PC-3 (cell line): Measurements from ENCODE around the gene APBA1. TPM values are rescaled to one million over a fixed set of nuclear protein-coding genes. Genes with fewer than 3 reads are reported as not detected.
A peak's percentile ranks its signal among the peaks of the same experiment; 100 is the strongest.

Experiments used
- ATAC-seq: fragments of 200-7000 bp; cut with Tn5 transposase; 2 replicates; pipeline ENCODE4 v1.9.1; 2020; ENCODE audit warnings: mild to moderate bottlenecking, moderate library complexity
- BruUV-seq: library from RNA; stranded (reverse); fragments of 400-500 nt; replicated peaks from 2 replicates; lab custom pipeline; 2021; lab: Mats Ljungman, UMichigan
- CTCF ChIA-PET: fragments of 300-600 bp; sonication (Branson Sonifier 250); formaldehyde crosslinking; loops from one replicate; lab custom pipeline; 2022; ENCODE audit warnings: antibody characterized with exemption; lab: Charles Lee
- POLR2A ChIA-PET: fragments of 300-600 bp; sonication (Branson Sonifier 250); formaldehyde crosslinking; loops from one replicate; lab custom pipeline; 2022; ENCODE audit warnings: antibody characterized with exemption; ENCODE audit not compliant: unreplicated experiment; lab: Charles Lee
- DNase-seq: peaks from one replicate; pipeline ENCODE4 v3.0.0-alpha.2; 2015
- H2AFZ ChIP-seq: fragments of 300-600 bp; sonication (generic); 2 replicates; pipeline ENCODE4 v1.6.0; 2016; ENCODE audit warnings: antibody characterized with exemption, low read length
- H3F3A ChIP-seq: fragments of 300-600 bp; sonication (generic); one replicate; pipeline ENCODE4 v1.6.0; 2017; ENCODE audit warnings: antibody characterized with exemption, low read length, control low read depth, mild to moderate bottlenecking; ENCODE audit not compliant: unreplicated experiment
- H3K27ac ChIP-seq: fragments of 300-600 bp; sonication (generic); 2 replicates; pipeline ENCODE4 v1.5.1; 2016; ENCODE audit warnings: mild to moderate bottlenecking, low read length
- H3K27me3 ChIP-seq: fragments of 300-600 bp; sonication (generic); 2 replicates; pipeline ENCODE4 v1.6.1; 2016; ENCODE audit warnings: low read length, mixed read lengths
- H3K36me3 ChIP-seq: fragments of 300-600 bp; sonication (generic); 2 replicates; pipeline ENCODE4 v1.6.1; 2016; ENCODE audit warnings: low read depth, mixed run types, low read length, mixed read lengths
- H3K4me1 ChIP-seq: fragments of 300-600 bp; sonication (generic); 2 replicates; pipeline ENCODE4 v1.5.1; 2016; ENCODE audit warnings: low read length; ENCODE audit not compliant: insufficient read depth
- H3K4me2 ChIP-seq: fragments of 300-600 bp; sonication (generic); 2 replicates; pipeline ENCODE4 v1.6.0; 2016; ENCODE audit warnings: low read length
- H3K4me3 ChIP-seq: fragments of 300-600 bp; sonication (generic); 2 replicates; pipeline ENCODE4 v1.5.1; 2016; ENCODE audit warnings: mild to moderate bottlenecking, low read length, mixed read lengths
- H3K79me2 ChIP-seq: fragments of 300-600 bp; sonication (generic); 2 replicates; pipeline ENCODE4 v1.6.1; 2017; ENCODE audit warnings: low read length, mixed read lengths
- H3K9ac ChIP-seq: fragments of 300-600 bp; sonication (generic); 2 replicates; pipeline ENCODE4 v1.6.0; 2016; ENCODE audit warnings: mild to moderate bottlenecking, low read length
- H3K9me2 ChIP-seq: fragments of 300-600 bp; sonication (generic); replicated peaks from 2 replicates; pipeline ENCODE4 v1.6.1; 2016; ENCODE audit warnings: mixed run types, low read length, mixed read lengths
- H3K9me3 ChIP-seq: fragments of 300-600 bp; sonication (generic); 2 replicates; pipeline ENCODE4 v1.6.1; 2016; ENCODE audit warnings: low read length, mixed read lengths
- H4K20me1 ChIP-seq: fragments of 300-600 bp; sonication (generic); 2 replicates; pipeline ENCODE4 v1.6.1; 2016; ENCODE audit warnings: low read length, mixed read lengths
- EZH2 ChIP-seq: fragments of 300-600 bp; sonication (generic); IDR thresholded peaks from one replicate; pipeline ENCODE4 v1.6.1; 2017; ENCODE audit warnings: antibody characterized with exemption, mild to moderate bottlenecking, low read length; ENCODE audit not compliant: unreplicated experiment
- EZH2phosphoT487 ChIP-seq: fragments of 300-600 bp; sonication (generic); IDR thresholded peaks from 2 replicates; pipeline ENCODE4 v1.6.1; 2018; ENCODE audit warnings: mild to moderate bottlenecking, antibody characterized with exemption, low read length, borderline replicate concordance
- intact Hi-C: fragments of 100-400 bp; cut with micrococcal nuclease; formaldehyde crosslinking; loops from 2 replicates; pipeline ENCODE4 v1.9.0; 2023
- total RNA-seq: library from RNA; depleted of rRNA; stranded (reverse); fragments of >200 nt; gene quantifications from 2 replicates; pipeline ENCODE4 v1.2.3, GENCODE V29; 2014
- TF ChIP-seq, protein P1 (sequence below): fragments of 300-600 bp; sonication (generic); conservative IDR thresholded peaks from 2 replicates; pipeline ENCODE4 v1.5.1; 2017; ENCODE audit warnings: antibody characterized with exemption, low read depth, mild to moderate bottlenecking, low read length

The APBA1 gene
- total RNA-seq, 1 experiment from 2014 or later = 0.07 TPM

- intact Hi-C loops = no loop called here
- no peaks in the 10 kb centered on the region for H3K9me3 ChIP-seq
- H3K4me2 ChIP-seq = peak overlapping the region; percentile 22; the same call in 1 of the 2 replicates
- no peaks in the 10 kb centered on the region for H3K79me2 ChIP-seq
- no peaks in the 10 kb centered on the region for H3K9me2 ChIP-seq
- ChIA-PET POLR2A (no interaction called here), CTCF (no interaction called here)
- no peak overlapping the region for H2AFZ ChIP-seq
- DNase-seq (peak; percentile 14), ATAC-seq (peak; percentile 49)
- no peaks in the 10 kb centered on the region for H3K36me3 ChIP-seq
- TF ChIP-seq, protein P1, sequence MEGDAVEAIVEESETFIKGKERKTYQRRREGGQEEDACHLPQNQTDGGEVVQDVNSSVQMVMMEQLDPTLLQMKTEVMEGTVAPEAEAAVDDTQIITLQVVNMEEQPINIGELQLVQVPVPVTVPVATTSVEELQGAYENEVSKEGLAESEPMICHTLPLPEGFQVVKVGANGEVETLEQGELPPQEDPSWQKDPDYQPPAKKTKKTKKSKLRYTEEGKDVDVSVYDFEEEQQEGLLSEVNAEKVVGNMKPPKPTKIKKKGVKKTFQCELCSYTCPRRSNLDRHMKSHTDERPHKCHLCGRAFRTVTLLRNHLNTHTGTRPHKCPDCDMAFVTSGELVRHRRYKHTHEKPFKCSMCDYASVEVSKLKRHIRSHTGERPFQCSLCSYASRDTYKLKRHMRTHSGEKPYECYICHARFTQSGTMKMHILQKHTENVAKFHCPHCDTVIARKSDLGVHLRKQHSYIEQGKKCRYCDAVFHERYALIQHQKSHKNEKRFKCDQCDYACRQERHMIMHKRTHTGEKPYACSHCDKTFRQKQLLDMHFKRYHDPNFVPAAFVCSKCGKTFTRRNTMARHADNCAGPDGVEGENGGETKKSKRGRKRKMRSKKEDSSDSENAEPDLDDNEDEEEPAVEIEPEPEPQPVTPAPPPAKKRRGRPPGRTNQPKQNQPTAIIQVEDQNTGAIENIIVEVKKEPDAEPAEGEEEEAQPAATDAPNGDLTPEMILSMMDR = no peak
- no peak for TF ChIP-seq EZH2phosphoT487
- no peak for TF ChIP-seq EZH2
- H3K4me1 ChIP-seq = no peaks in the 10 kb centered on the region
- no peaks in the 10 kb centered on the region for H3F3A ChIP-seq
- no TSS peak for BruUV-seq
- H3K4me3 ChIP-seq = no peak overlapping the region
- H3K9ac ChIP-seq = no peak overlapping the region
- H3K27me3 ChIP-seq = peaks cover 11% of the 10 kb centered on the region; the same call in 1 of the 2 replicates
- H3K27ac ChIP-seq = no peak overlapping the region
- H4K20me1 ChIP-seq = no peaks in the 10 kb centered on the region
These were observed 246.9 kb downstream of the APBA1 start for GRCh38 chr9:69425136-69425801.

- no peak overlapping the region for H3K4me2 ChIP-seq
- H3K36me3 ChIP-seq = no peaks in the 10 kb centered on the region
- intact Hi-C loops = loop anchor here (2.0 kb wide), 3 partner anchors 127 to 497 kb away; no protein-coding TSS in a partner anchor
- H3K4me3 ChIP-seq = no peak overlapping the region
- H3K27ac ChIP-seq = no peak overlapping the region
- TF ChIP-seq EZH2 = no peak
- TF ChIP-seq, protein P1 = peak; percentile 71
- no peak for TF ChIP-seq EZH2phosphoT487
- no peaks in the 10 kb centered on the region for H3K9me2 ChIP-seq
- DNase-seq = peak; percentile 64
- POLR2A ChIA-PET = no interaction called here
- H3K27me3 ChIP-seq = 0 out of 2 replicates have a peak, but pooled peaks cover 3% of the 10 kb centered on the region
- no peak overlapping the region for H2AFZ ChIP-seq
- H3K9me3 ChIP-seq = no peaks in the 10 kb centered on the region
- no peaks in the 10 kb centered on the region for H4K20me1 ChIP-seq
- no peaks in the 10 kb centered on the region for H3F3A ChIP-seq
- peak; percentile 42 for ATAC-seq
- no TSS peak for BruUV-seq
- no peaks in the 10 kb centered on the region for H3K4me1 ChIP-seq
- no peak overlapping the region for H3K9ac ChIP-seq
- no peaks in the 10 kb centered on the region for H3K79me2 ChIP-seq
- CTCF ChIA-PET = interaction anchor here (0.6 kb wide), 1 partner anchor 149 kb away, joined by 3 read pairs; no protein-coding TSS in a partner anchor
These were observed 250.0 kb downstream of the APBA1 start for GRCh38 chr9:69421908-69422801.
